Measurements from ENCODE around the gene STXBP6.

Gene STXBP6

GRCh38 chr14:24790196-24790595 lies 259.8 kb downstream of the STXBP6 start:
- TF ChIP-seq CTCF (IDR thresholded peaks at IDR 0.05; ENCODE audit: borderline replicate concordance, insufficient read depth, low read depth, low read length), result no peak
- H3K4me3 ChIP-seq (ENCODE audit: low read depth, low read length), result no peak overlapping the region

GRCh38 chr14:24789378-24789884 lies 260.5 kb downstream of the STXBP6 start:
- no peak overlapping the region for H3K4me3 ChIP-seq (ENCODE audit: low read depth, low read length)
- no peak for TF ChIP-seq CTCF (IDR thresholded peaks at IDR 0.05; ENCODE audit: borderline replicate concordance, insufficient read depth, low read depth, low read length)

DNA sequence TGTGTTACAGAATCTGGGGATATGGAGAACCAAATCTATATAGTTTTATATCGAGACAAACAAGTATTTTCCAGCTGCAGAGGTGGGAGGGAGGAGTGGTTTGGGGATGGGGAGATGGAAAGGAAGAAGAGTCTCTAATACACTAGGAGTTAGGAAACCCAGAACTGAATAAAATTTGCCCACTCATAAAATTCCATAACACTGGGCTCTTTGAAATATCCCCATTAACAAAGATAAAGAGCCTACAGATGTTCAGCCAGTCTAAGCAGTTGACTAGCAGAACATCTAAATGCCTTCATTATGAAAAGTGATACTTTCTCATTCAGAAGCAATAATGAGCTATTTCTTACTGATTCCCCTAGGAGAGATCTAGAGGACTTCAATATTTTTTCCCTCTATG lies 264.2 kb downstream of the STXBP6 start:
- H3K4me3 ChIP-seq (ENCODE audit: low read depth, low read length), result no peak overlapping the region
- TF ChIP-seq CTCF (IDR thresholded peaks at IDR 0.05; ENCODE audit: borderline replicate concordance, insufficient read depth, low read depth, low read length), result no peak

- no peak overlapping the region for H3K4me3 ChIP-seq (ENCODE audit: low read depth, low read length)
- no peak for TF ChIP-seq CTCF (IDR thresholded peaks at IDR 0.05; ENCODE audit: borderline replicate concordance, insufficient read depth, low read depth, low read length)
Observed at GRCh38 chr14:24784981-24785380, 265.0 kb downstream of the STXBP6 start.

DNA sequence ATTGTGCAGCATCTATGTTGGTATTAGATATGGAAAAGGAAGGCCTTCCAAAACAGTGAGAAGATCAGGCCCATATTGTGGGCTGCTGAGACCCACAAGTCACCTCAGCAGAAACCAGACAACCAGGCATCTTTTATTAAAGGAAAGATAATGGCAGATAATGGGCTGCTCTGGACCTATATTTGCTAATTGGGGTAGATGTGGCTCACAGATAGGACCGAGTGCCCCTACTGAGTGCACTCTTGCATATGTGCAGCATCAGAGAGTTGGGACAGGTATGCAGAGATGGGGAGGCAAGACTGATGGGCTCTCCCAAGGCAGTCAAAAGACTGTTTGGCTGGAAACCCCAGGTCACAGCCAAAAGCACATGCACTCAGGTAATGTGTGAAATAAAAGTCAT lies 266.2 kb downstream of the STXBP6 start:
- no peak overlapping the region for H3K4me3 ChIP-seq (ENCODE audit: low read depth, low read length)
- TF ChIP-seq CTCF (IDR thresholded peaks at IDR 0.05; ENCODE audit: borderline replicate concordance, insufficient read depth, low read depth, low read length), result no peak

DNA sequence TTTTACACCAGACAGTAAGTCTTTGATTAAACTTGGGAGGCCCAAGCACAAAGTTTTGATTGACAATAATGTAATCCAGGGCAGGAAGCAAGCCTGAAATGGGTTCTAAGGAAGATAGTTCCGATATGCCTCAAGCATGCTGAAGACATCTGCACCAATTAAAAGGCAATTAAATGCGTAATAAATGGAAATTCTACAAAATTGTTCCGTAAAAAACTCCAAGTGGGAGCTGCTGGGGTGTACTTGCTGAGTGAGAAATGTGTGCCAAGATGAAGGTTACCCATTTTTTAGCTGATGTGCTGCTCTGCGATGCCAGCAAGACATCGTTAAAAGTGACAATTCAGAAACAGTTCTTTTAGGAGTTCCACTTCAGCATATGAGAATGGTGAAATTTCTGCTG lies 269.7 kb downstream of the STXBP6 start:
- TF ChIP-seq CTCF (IDR thresholded peaks at IDR 0.05; ENCODE audit: borderline replicate concordance, insufficient read depth, low read depth, low read length), result no peak
- H3K4me3 ChIP-seq (ENCODE audit: low read depth, low read length), result no peak overlapping the region

DNA sequence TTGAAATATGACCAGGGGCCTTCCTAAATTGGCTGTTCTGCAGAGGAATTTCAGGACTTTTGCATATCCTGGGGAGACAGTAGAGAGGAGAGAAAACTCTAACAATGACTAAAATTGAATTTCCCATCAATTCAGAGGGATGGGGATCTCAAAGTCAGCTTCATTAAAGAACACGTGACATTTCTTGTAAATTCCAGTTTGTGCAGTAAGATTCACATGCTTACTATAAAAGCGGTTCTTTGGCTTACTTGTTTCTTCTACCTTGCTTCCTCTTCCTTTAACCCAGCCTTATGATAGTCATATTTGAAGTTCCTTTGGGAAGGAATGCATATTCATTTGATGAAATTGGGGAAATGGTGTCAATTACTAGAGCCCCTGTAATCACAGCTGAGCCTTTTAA lies 272.3 kb downstream of the STXBP6 start:
- no peak for TF ChIP-seq CTCF (IDR thresholded peaks at IDR 0.05; ENCODE audit: borderline replicate concordance, insufficient read depth, low read depth, low read length)
- H3K4me3 ChIP-seq (ENCODE audit: low read depth, low read length), result no peak overlapping the region

Data from GM12875 (cell line).